Progenitor cell of endocrine pancreas (in vitro differentiated cells): ENCODE results near the gene NTN1. TPM values are rescaled to one million over a fixed set of nuclear protein-coding genes. Genes with fewer than 3 reads are reported as not detected.

Experiments used
- DNase-seq: peaks from one replicate; pipeline ENCODE4 v3.0.0; 2021; ENCODE audit warnings: low spot score; ENCODE audit not compliant: unreplicated experiment
- H3K27ac Mint-ChIP-seq: 2 replicates; pipeline ENCODE4 v1.8.0; 2021; ENCODE audit warnings: mild to moderate bottlenecking, moderate library complexity, mixed read lengths
- H3K27me3 Mint-ChIP-seq: 2 replicates; pipeline ENCODE4 v1.8.0; 2021; ENCODE audit warnings: mixed read lengths
- H3K36me3 Mint-ChIP-seq: 2 replicates; pipeline ENCODE4 v1.8.0; 2022; ENCODE audit warnings: mixed read lengths; ENCODE audit not compliant: insufficient read depth
- H3K4me1 Mint-ChIP-seq: 2 replicates; pipeline ENCODE4 v1.8.0; 2021; ENCODE audit warnings: low read depth, mixed read lengths
- H3K4me3 Mint-ChIP-seq: 2 replicates; pipeline ENCODE4 v1.8.0; 2021; ENCODE audit warnings: low read depth, mild to moderate bottlenecking, moderate library complexity, mixed read lengths
- H3K9me3 Mint-ChIP-seq: 2 replicates; pipeline ENCODE4 v1.8.0; 2021; ENCODE audit warnings: low read depth, mixed read lengths
- total RNA-seq: library from RNA; stranded (reverse); gene quantifications from 2 replicates; pipeline ENCODE4 v1.2.1, GENCODE V29; 2021
- TF ChIP-seq, protein P1 (sequence below): fragments of 200-600 bp; sonication (generic); IDR thresholded peaks from one replicate; pipeline ENCODE4 v1.5.0; 2021; ENCODE audit warnings: antibody characterized with exemption, mild to moderate bottlenecking; ENCODE audit not compliant: unreplicated experiment

NTN1 gene
- total RNA-seq, 1 donor from 2014 or later = 4.4 TPM

DNA sequence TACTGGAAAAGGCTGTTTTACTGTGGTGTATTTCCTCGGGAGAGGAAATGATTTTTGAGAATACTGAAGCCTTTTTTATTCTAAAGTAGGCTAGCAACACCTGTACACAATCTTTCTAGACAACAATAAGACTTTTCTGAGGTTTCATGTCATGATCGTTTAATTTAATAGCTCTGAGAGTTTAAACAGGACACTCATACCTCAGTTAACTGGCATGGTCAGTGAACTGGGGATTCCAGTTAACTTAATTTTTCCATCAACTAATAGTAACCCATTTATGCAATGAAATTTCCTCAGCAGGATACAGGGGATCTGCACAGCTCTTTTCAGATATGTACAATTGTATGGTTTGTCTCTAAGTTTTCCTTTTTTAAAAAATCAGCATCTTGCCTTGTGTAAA is 262.6 kb downstream of the NTN1 start:
- Mint-ChIP-seq H3K4me3 (no peak overlapping the region), H3K9me3 (peaks cover 2% of the 10 kb centered on the region), H3K27ac (no peak overlapping the region)

GRCh38 chr17:9284884-9285283 is 263.6 kb downstream of the NTN1 start:
- DNase-seq = no peak
- Mint-ChIP-seq H3K9me3 (peaks cover 2% of the 10 kb centered on the region), H3K27ac (no peak overlapping the region), H3K4me1 (no peaks in the 10 kb centered on the region), H3K36me3 (no peaks in the 10 kb centered on the region), H3K4me3 (no peak overlapping the region), H3K27me3 (peaks cover 8% of the 10 kb centered on the region)
- TF ChIP-seq, protein P1, sequence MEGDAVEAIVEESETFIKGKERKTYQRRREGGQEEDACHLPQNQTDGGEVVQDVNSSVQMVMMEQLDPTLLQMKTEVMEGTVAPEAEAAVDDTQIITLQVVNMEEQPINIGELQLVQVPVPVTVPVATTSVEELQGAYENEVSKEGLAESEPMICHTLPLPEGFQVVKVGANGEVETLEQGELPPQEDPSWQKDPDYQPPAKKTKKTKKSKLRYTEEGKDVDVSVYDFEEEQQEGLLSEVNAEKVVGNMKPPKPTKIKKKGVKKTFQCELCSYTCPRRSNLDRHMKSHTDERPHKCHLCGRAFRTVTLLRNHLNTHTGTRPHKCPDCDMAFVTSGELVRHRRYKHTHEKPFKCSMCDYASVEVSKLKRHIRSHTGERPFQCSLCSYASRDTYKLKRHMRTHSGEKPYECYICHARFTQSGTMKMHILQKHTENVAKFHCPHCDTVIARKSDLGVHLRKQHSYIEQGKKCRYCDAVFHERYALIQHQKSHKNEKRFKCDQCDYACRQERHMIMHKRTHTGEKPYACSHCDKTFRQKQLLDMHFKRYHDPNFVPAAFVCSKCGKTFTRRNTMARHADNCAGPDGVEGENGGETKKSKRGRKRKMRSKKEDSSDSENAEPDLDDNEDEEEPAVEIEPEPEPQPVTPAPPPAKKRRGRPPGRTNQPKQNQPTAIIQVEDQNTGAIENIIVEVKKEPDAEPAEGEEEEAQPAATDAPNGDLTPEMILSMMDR = no peak

More for the DNA sequence above, 262.6 kb downstream of the NTN1 start:
- DNase-seq = no peak
- H3K4me1 Mint-ChIP-seq = no peaks in the 10 kb centered on the region
- peaks cover 4% of the 10 kb centered on the region for H3K27me3 Mint-ChIP-seq
- TF ChIP-seq, protein P1 = no peak
- no peaks in the 10 kb centered on the region for H3K36me3 Mint-ChIP-seq

DNA sequence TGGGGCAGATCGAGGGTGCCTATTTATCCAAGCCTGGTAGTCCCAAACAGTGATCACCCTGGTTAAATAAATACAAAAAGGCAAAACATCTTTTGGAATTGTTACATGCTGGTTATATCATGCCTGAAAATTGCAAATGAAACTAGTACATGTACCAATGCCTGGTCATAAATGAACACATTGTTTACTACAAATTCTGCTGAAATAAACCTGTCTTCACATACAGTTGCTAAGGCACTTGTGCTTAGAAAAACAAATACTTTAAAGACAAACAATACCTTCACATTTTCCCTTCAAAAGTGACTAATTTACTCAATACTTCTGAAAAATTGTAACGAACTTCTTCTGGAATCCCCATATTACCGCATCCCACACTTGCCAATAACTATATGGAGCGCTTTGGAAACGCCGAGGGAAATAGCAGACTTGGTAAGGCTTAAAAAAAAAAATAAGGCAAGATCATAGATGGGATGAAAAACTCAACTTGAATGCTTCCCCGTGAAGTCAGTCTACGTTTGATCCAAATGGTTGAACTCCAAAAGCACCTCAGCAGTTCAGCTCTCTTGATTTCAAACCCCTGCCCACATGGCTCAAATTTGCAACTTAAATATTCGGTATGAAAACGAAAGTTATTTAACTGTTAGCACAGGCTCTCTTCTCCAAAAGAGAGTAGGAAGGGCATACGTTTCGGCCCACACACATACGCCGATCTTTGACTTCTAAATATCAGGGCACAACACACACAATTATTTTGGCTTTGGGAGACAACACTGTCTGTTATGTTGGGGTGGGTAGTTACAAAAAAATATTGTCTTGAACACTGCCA is 264.5 kb downstream of the NTN1 start:
- DNase-seq = no peak
- peak overlapping the region; percentile 58 for H3K27ac Mint-ChIP-seq
- peaks cover 2% of the 10 kb centered on the region for H3K9me3 Mint-ChIP-seq
- H3K4me3 Mint-ChIP-seq = no peak overlapping the region
- H3K4me1 Mint-ChIP-seq = no peaks in the 10 kb centered on the region
- H3K36me3 Mint-ChIP-seq = no peaks in the 10 kb centered on the region
- TF ChIP-seq, protein P1 = no peak
- H3K27me3 Mint-ChIP-seq = peaks cover 14% of the 10 kb centered on the region

- TF ChIP-seq, protein P1 = no peak
- peaks cover 2% of the 10 kb centered on the region for H3K9me3 Mint-ChIP-seq
- no peaks in the 10 kb centered on the region for H3K4me1 Mint-ChIP-seq
- peaks cover 10% of the 10 kb centered on the region for H3K27me3 Mint-ChIP-seq
- no peak overlapping the region for H3K4me3 Mint-ChIP-seq
- no peaks in the 10 kb centered on the region for H3K36me3 Mint-ChIP-seq
- DNase-seq = no peak
- H3K27ac Mint-ChIP-seq = peak overlapping the region; percentile 58
Measured at GRCh38 chr17:9286434-9286833, 265.1 kb downstream of the NTN1 start.

DNA sequence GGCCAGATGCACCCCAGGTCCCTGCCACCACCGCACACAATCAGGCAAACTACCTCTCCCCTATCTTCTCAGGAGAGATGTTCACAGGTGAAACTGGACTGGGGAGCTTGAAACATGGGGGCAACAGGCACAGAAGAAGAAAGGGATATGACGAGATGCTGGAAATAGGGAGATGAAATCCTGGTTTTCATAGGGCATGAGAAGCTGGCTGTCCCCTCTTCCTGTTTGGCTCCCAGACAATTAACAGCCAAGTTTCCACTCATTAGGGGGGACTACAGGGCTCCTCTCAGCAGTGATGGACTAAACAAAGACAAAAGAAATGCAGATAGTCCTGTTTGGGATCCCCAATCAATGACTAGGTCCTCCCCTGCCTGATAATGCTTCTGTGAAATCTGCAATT is 266.0 kb downstream of the NTN1 start:
- no peak overlapping the region for H3K27ac Mint-ChIP-seq
- no peak for DNase-seq
- peaks cover 2% of the 10 kb centered on the region for H3K9me3 Mint-ChIP-seq
- peaks cover 10% of the 10 kb centered on the region for H3K27me3 Mint-ChIP-seq
- TF ChIP-seq, protein P1 = no peak
- H3K36me3 Mint-ChIP-seq = no peaks in the 10 kb centered on the region
- H3K4me3 Mint-ChIP-seq = no peak overlapping the region
- no peaks in the 10 kb centered on the region for H3K4me1 Mint-ChIP-seq
